Ectodermal cell (in vitro differentiated cells): ENCODE measurements around the gene PUS10.
"Not testable (repeated sequence)": the region's sequence is repeated elsewhere in the genome, so short reads cannot be mapped to it uniquely, and the experiment has no call there.

Experiments
- H3K27ac ChIP-seq: 2 replicates; pipeline ENCODE4 v1.7.0; 2013; ENCODE audit warnings: mild to moderate bottlenecking, low read depth, low read length; ENCODE audit not compliant: insufficient read depth, poor library complexity, severe bottlenecking
- H3K27me3 ChIP-seq: 2 replicates; pipeline ENCODE4 v1.7.0; 2013; ENCODE audit warnings: mild to moderate bottlenecking, low read length; ENCODE audit not compliant: insufficient read depth, control insufficient read depth, poor library complexity, severe bottlenecking
- H3K36me3 ChIP-seq: one replicate; pipeline ENCODE4 v1.7.0; 2013; ENCODE audit warnings: low read length; ENCODE audit not compliant: control insufficient read depth, insufficient read depth
- H3K4me1 ChIP-seq: one replicate; pipeline ENCODE4 v1.7.0; 2013; ENCODE audit warnings: low read length; ENCODE audit not compliant: control insufficient read depth, insufficient read depth
- H3K4me3 ChIP-seq: 2 replicates; pipeline ENCODE4 v1.7.0; 2013; ENCODE audit warnings: low read depth, low read length, control low read depth; ENCODE audit not compliant: insufficient read depth
- H3K9me3 ChIP-seq: 2 replicates; pipeline ENCODE4 v1.7.0; 2013; ENCODE audit warnings: mild to moderate bottlenecking, low read length, moderate library complexity; ENCODE audit not compliant: control insufficient read depth
- WGBS, 2 experiments: methylation state at CpG; one replicate each; pipeline ENCODE4 v1.1.7; 2013; ENCODE audit warnings: missing lambda C conversion rate in 2 of 2; 5-methylcytosine and 5-hydroxymethylcytosine counted together

The PUS10 gene

DNA sequence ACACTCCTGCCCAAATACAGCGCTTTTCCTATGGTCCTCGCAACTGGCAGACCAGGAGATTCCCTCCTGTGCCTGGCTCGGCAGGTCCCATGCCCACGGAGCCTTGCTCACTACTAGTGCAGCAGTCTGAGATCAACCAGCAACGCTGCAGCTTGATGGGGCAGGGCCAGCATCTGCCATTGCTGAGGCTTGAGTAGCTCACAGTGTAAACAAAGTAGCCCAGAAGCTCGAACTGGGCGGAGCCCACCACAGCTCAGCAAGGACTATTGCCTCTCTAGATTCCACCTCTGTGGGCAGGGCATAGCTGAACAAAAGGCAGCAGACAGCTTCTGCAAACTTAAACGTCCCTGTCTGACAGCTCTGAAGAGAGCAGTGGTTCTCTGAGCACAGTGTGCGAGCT is 16.5 kb upstream of the PUS10 start:
- H3K4me3 ChIP-seq, H3K4me1 ChIP-seq, H3K9me3 ChIP-seq, H3K27ac ChIP-seq, H3K27me3 ChIP-seq: not testable (repeated sequence)
- H3K36me3 ChIP-seq: peaks cover 38% of the 10 kb centered on the region
- WGBS, 2 experiments: 95 to 96% methylated on average over 9 of the region's 9 CpGs

DNA sequence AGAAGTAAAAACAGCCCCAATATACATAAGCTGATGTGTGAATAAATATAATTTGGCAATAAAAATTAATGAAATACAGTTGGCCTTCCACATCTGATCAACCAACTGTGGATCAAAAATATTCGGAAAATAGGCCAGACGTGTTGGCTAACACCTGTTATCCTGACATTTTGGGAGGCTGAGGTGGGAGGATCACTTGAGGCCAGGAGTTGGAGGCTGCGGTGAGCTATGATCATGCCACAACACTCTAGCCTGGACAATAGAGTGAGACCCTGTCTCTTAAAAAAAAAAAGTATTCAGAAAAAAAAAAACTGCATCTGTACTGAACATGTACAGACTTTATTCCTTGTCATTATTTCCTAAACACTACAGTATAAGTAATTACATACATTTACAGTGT is 11.5 kb upstream of the PUS10 start:
- no peaks in the 10 kb centered on the region for H3K4me1 ChIP-seq
- no peak overlapping the region for H3K4me3 ChIP-seq
- WGBS, 2 experiments: 94 to 97% methylated on average over 3 of the region's 3 CpGs
- H3K27me3 ChIP-seq: no peaks in the 10 kb centered on the region
- H3K27ac ChIP-seq: no peak overlapping the region
- no peaks in the 10 kb centered on the region for H3K9me3 ChIP-seq
- peaks cover 27% of the 10 kb centered on the region for H3K36me3 ChIP-seq

DNA sequence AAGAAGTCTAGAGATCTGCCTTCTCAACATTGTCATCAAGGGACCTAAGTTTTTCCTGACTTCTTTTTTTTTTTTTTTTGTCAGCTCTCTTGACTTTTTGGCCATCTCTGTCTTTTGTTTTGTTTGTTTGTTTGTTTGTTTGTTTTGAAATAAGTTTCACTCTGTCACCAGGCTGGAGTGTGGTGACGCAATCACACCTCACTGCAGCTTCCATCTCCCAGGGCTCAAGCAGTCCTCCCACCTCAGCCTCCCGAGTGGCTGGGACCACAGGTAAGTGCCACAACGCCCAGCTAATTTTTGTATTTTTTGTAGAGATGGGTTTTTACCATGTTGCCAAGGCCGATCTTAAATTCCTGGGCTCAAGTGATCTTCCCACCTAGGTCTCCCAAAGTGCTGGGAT is 5.6 kb upstream of the PUS10 start:
- Histone ChIP-seq H3K9me3 (no peaks in the 10 kb centered on the region), H3K27ac (no peak overlapping the region), H3K4me3 (no peak overlapping the region), H3K36me3 (peaks cover 7% of the 10 kb centered on the region), H3K27me3 (no peaks in the 10 kb centered on the region), H3K4me1 (no peaks in the 10 kb centered on the region)
- WGBS, 2 experiments: 87 to 90% methylated on average over 4 of the region's 4 CpGs

DNA sequence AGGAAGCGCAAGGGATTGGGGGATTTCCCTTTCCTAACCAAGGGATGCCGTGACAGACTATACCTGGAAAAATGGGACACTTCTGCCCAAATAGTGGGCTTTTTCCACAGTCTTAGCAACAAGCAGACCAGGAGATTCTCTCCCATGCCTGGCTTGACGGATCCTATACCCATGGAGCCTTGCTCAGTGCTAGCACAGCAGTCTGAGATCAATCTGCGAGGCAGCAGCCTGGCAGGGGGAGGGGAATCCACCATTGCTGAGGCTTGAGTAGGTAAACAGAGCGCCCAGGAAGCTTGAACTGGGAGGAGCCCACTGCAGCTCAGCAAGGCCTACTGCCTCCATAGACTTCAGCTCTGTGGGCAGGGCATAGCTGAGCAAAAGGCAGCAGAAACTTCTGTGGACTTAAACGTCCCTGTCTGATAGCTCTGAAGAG is 3.2 kb upstream of the PUS10 start:
- Histone ChIP-seq H3K36me3 (peaks cover 7% of the 10 kb centered on the region), H3K4me1 (no peaks in the 10 kb centered on the region), H3K27me3 (no peaks in the 10 kb centered on the region), H3K9me3 (no peaks in the 10 kb centered on the region), H3K4me3 (no peak overlapping the region), H3K27ac (no peak overlapping the region)
- WGBS, 2 experiments: 89 to 92% methylated on average over 6 of the region's 6 CpGs

DNA sequence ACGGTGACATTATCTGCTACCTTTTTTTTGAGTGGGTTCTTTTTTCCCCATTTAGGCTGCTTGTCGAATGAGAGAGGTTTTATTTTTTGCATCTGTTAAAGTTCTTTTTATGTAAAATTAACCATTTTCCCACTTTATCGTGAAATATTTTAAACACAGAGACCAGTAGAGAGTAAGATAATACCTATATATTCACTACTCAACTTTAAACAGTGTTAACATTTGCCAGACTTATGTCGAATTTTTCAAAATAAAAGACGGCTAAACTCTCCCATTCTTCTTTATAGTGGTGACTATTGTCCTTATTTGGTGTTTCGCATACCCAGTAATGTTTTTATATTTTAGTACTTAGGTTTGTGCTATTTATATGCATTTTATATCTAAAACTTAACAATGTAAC is 743 bp upstream of the PUS10 start:
- H3K4me3 ChIP-seq: peak overlapping the region; percentile 71
- no peak overlapping the region for H3K27ac ChIP-seq
- no peaks in the 10 kb centered on the region for H3K9me3 ChIP-seq
- WGBS, 2 experiments: 35 to 40% methylated on average over 2 to 4 of the region's 6 CpGs
- H3K36me3 ChIP-seq: peaks cover 7% of the 10 kb centered on the region
- no peaks in the 10 kb centered on the region for H3K27me3 ChIP-seq
- H3K4me1 ChIP-seq: no peaks in the 10 kb centered on the region

DNA sequence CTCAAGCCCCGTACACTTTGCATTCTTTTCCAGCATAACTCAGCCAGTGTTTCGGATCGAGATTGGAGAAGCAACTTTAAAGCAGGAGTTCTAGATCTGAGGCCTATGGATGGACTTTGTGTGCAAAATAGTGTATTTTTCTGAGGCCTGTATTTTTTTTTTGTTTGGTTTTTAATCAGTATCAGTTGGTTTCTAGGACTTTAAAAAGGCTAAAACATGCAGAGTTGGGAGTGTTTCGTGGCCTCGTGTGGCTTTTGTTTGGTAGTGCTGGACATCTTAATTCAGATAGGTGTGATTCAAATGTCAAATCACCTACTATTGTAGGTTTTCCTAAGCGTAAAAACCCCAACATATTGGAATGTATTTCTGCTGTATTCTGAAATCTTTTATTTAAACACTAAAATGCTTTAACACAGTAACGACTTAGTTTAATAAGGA is 282 bp upstream of the PUS10 start:
- Histone ChIP-seq H3K27ac (peak overlapping the region; percentile 61), H3K27me3 (no peaks in the 10 kb centered on the region), H3K36me3 (peaks cover 7% of the 10 kb centered on the region), H3K4me3 (peak overlapping the region; percentile 71), H3K4me1 (no peaks in the 10 kb centered on the region), H3K9me3 (no peaks in the 10 kb centered on the region)
- WGBS, 2 experiments: 0 to 1% methylated on average over 5 of the region's 7 CpGs

DNA sequence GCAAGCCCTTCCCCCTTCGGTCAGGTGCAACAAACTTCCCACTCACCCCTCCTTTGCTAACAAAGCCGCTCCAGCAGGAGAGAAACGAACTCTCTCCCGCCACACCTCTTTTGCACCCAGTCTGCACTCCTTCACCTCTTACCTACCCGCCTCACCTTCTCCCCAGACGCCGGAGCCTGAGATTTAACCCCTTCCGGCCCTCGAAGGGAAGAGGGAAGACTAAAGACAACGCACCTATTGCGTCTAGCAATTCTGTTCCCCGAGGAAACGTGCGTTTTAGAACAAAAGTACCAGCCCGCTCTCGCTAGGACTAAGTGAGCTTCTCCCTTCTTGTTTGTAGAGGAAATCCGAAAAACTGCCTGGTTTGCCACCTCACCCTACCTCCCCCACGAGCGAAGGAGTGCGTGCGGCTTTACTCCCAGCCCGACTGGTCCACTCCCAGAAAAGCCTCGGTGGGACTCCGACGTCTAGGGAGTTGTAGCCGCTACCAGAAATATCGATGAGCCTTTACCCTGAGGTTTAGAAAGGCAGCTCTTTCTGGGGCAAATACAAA is 976 bp downstream of the PUS10 start:
- Histone ChIP-seq H3K36me3 (peaks cover 7% of the 10 kb centered on the region), H3K27ac (peak overlapping the region; percentile 74), H3K27me3 (no peaks in the 10 kb centered on the region), H3K9me3 (no peaks in the 10 kb centered on the region), H3K4me1 (no peaks in the 10 kb centered on the region), H3K4me3 (peak overlapping the region; percentile 71)
- 0% methylated on average over 27 of the region's 27 CpGs for WGBS, 2 experiments

DNA sequence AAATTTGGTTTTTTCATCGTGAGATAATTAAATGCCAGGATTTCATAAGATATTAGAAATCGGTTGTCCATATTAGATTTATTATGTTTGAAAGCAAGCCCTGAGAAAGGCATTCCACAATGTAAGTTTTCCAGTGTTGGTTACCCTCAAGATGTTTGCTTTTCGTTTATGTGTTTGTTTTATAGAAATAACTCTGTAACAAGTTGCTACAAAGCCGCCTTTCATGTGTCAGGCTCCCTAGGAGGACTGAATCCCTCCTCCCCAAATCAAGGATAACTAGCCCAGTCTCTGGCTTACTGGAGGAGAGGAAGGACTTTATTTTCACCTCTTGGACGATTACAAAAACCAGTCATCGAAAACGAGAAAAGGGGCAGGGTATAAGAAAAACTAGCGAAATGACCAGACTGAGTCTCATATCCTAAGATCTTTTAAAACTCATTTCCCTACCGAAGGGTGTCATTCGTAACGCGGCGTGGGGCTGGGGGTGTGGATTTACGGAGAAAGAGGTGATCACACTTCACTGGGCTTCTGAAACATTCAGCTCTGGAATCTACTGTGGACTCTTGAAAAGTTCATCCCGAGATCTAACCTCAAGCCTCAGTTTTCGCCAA is 1.6 kb downstream of the PUS10 start:
- Histone ChIP-seq H3K27ac (peak overlapping the region; percentile 74), H3K36me3 (peaks cover 7% of the 10 kb centered on the region), H3K4me1 (no peaks in the 10 kb centered on the region), H3K9me3 (no peaks in the 10 kb centered on the region), H3K27me3 (no peaks in the 10 kb centered on the region), H3K4me3 (peak overlapping the region; percentile 71)
- 6% methylated on average over 15 to 16 of the region's 16 CpGs for WGBS, 2 experiments

DNA sequence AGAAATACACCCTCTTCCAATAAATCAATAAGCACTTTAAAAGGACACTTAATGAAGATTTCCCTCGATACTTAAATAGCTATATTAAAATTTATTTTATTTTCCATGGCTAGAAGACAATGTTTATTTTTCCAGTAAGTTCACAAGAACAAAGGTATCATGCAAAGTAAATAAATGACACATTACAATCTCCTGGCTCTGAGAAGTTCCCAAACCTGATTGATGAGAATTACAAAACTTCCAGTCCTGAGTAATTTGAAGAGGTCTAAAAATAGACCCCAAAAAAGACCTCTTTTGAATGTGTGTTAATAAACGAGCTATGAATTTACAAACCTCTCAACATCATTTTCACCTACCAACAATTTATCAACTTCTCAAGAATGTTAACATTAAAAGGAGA is 2.1 kb downstream of the PUS10 start:
- no peaks in the 10 kb centered on the region for H3K27me3 ChIP-seq
- H3K4me3 ChIP-seq: peak overlapping the region; percentile 71
- H3K36me3 ChIP-seq: peaks cover 2% of the 10 kb centered on the region
- no peak overlapping the region for H3K27ac ChIP-seq
- H3K9me3 ChIP-seq: no peaks in the 10 kb centered on the region
- 60% methylated on average over 2 of the region's 2 CpGs; no CpG with 5 or more reads in 1 of the 2 experiments for WGBS, 2 experiments
- no peaks in the 10 kb centered on the region for H3K4me1 ChIP-seq

DNA sequence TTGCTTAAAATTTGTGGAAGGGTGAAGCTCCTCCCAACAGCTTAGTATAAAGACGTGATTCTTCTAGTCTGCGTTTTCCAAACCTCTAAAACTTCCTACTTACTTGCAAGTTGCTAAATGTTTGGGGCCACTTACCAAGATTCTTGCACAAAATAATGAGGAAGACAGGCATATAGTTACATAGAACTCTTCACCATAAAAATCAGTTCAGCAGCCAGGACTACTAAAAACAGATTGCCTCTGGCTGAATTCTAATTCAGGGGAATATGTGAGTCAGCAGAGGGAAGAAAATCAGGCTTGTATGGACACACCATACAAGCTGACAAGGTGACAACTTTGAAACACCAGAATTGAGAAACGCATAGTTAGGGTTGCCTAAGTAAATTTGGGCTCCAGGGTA is 3.3 kb downstream of the PUS10 start:
- no peaks in the 10 kb centered on the region for H3K4me1 ChIP-seq
- WGBS, 2 experiments: 79 to 90% methylated on average over 3 of the region's 3 CpGs
- H3K9me3 ChIP-seq: no peaks in the 10 kb centered on the region
- H3K27ac ChIP-seq: no peak overlapping the region
- no peak overlapping the region for H3K4me3 ChIP-seq
- H3K27me3 ChIP-seq: no peaks in the 10 kb centered on the region
- H3K36me3 ChIP-seq: no peaks in the 10 kb centered on the region
